Measurements from ENCODE around the gene CBX2.

- TF ChIP-seq CTCF (IDR thresholded peaks at IDR 0.05) (no peak), EP300 (IDR thresholded peaks at IDR 0.05) (no peak), POLR2AphosphoS5 (IDR thresholded peaks at IDR 0.05) (no peak), POLR2A (IDR thresholded peaks at IDR 0.05) (no peak)
These were observed 25.8 kb upstream of the CBX2 start for GRCh38 chr17:79752175-79752574.
